Left lung (tissue), 10 donors: ENCODE data around the gene TMTC4. TPM values are rescaled to one million over a fixed set of nuclear protein-coding genes. Genes with fewer than 3 reads are reported as not detected.
"Not testable (repeated sequence)": the region's sequence is repeated elsewhere in the genome, so short reads cannot be mapped to it uniquely, and the experiment has no call there.

Experiments used
- ATAC-seq: fragments of 200-7000 bp; cut with Tn5 transposase; one replicate; pipeline ENCODE4 v1.9.1; 2020; ENCODE audit warnings: moderate library complexity
- DNase-seq, 4 donors: peaks; one replicate each; pipeline ENCODE4 v3.0.0-alpha.2; 2013 to 2020
- H3K27ac ChIP-seq, 2 donors: fragments of 200-600 bp; sonication (generic) in 1 of 2; one replicate each; pipeline versions ENCODE4 v1.5.0 to v1.8.0; 2020 to 2021
- H3K27me3 ChIP-seq, 2 donors: fragments of 200-600 bp; sonication (generic) in 1 of 2; one replicate each; pipeline versions ENCODE4 v1.5.0 to v1.8.0; 2020 to 2021
- H3K36me3 ChIP-seq, 2 donors: fragments of 200-600 bp; sonication (generic) in 1 of 2; one replicate each; pipeline versions ENCODE4 v1.5.0 to v1.8.0; 2020 to 2021
- H3K4me1 ChIP-seq, 2 donors: fragments of 200-600 bp; one replicate each; pipeline ENCODE4 v1.8.0; 2021
- H3K4me3 ChIP-seq, 2 donors: fragments of 200-600 bp; sonication (generic) in 1 of 2; one replicate each; pipeline versions ENCODE4 v1.5.0 to v1.8.0; 2020 to 2021; ENCODE audit warnings: mild to moderate bottlenecking in 1 of 2
- H3K9me3 ChIP-seq, 2 donors: fragments of 200-600 bp; sonication (generic) in 1 of 2; one replicate each; pipeline versions ENCODE4 v1.5.0 to v1.8.0; 2020 to 2021
- intact Hi-C, 2 donors: fragments of 100-400 bp; cut with DNase I; formaldehyde crosslinking; loops; one replicate each; pipeline versions ENCODE4 v1.11.2 to v1.14.2; 2022
- polyA plus RNA-seq, 6 donors: library from polyadenylated mRNA; unstranded; fragments of 120-200 nt; gene quantifications; one replicate each; pipeline ENCODE4 v1.2.1, GENCODE V29; 2013; ENCODE audit not compliant: insufficient read length in 6 of 6
- total RNA-seq, 2 donors: library from RNA; stranded (reverse); fragmentation: NEBNext Ultra II Directional; extraction: Animal tissue kit (Norgen Biotek cat#: 25700); gene quantifications; one replicate each; pipeline ENCODE4 v1.2.1, GENCODE V29; 2021
- TF ChIP-seq, protein P1 (sequence below), 2 donors: fragments of 200-600 bp; sonication (generic) in 1 of 2; IDR thresholded peaks; one replicate each; pipeline versions ENCODE4 v1.5.0 to v1.8.0; 2021; ENCODE audit warnings: antibody characterized with exemption in 2 of 2
- donor health status: DM: no; HTN: yes; CAD: no.
- donor health status: DM: no; HTN: no; CAD: no.

The TMTC4 gene
- total and polyA plus RNA-seq, 8 donors: 13.7 to 30.2 (median 25.1) TPM

DNA sequence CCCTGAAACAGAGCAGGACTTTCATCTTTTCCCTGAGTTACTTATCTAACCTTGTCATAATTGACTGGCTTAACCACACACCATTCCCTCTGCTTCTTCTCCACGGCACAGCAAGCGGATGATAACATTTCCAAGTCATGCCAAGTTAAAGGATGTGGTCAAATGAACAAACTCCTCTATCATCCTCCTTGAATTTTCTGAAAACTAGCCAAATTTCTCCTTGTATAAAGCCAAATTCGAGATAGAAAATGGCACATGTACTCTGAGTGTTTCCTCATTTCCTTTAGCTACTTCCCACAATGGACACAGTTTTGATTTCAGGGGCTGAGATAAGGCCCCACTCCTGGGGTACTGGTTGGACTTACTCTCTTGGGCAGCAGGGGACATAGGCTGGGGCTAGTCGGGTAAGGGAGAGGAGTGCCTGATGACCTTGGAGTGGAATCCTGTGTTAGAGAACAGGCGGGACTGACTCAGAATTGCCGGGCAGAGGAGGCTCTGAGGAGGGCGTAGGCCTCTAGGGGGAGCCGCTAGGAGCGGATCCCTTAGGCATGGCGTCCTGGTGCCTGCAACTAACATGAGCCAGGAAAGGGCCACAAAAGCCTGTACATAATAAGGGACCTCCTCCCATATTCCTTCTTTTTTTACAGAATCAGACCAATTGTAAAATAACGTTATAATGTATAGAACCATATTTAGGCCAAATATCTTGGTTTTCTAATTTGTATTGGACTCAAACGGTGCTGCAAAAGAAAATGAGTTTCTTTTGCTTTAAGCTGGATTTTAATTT lies 20.3 kb upstream of the TMTC4 start:
- Histone ChIP-seq H3K36me3 (no peaks in the 10 kb centered on the region), H3K9me3 (peaks cover 0 to 7% of the 10 kb centered on the region in 2 donors), H3K27me3 (no peaks in the 10 kb centered on the region), H3K4me1 (no peaks in the 10 kb centered on the region), H3K27ac (no peak overlapping the region), H3K4me3 (no peak overlapping the region)
- peak; percentile 86 for ATAC-seq
- intact Hi-C loops: no loop called here
- TF ChIP-seq, protein P1, sequence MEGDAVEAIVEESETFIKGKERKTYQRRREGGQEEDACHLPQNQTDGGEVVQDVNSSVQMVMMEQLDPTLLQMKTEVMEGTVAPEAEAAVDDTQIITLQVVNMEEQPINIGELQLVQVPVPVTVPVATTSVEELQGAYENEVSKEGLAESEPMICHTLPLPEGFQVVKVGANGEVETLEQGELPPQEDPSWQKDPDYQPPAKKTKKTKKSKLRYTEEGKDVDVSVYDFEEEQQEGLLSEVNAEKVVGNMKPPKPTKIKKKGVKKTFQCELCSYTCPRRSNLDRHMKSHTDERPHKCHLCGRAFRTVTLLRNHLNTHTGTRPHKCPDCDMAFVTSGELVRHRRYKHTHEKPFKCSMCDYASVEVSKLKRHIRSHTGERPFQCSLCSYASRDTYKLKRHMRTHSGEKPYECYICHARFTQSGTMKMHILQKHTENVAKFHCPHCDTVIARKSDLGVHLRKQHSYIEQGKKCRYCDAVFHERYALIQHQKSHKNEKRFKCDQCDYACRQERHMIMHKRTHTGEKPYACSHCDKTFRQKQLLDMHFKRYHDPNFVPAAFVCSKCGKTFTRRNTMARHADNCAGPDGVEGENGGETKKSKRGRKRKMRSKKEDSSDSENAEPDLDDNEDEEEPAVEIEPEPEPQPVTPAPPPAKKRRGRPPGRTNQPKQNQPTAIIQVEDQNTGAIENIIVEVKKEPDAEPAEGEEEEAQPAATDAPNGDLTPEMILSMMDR (IDR thresholded peaks at IDR 0.05): peak in 1 of 2 donors; percentile 24
- peak in 3 of 4 donors; percentile 17 to 74 (median 42) for DNase-seq

DNA sequence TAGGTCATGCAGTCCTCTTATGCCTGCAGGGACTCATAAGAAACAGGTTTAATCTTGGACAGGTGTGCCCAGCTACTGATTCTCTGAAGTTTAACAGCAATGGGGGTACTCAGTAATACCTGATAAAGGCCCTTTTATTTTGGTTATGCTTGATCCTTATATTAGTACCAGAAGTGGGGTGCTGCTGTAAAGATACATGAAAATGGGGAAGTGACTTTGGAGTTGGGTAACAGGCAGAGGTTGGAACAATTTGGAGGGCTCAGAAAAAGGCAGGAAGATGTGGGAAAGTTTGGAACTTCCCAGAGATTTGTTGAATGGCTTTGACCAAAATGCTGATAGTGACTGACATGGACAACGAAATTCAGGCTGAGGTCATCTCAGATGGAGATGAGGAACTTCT lies 14.6 kb upstream of the TMTC4 start:
- ATAC-seq: no peak
- no peak overlapping the region for H3K27ac ChIP-seq
- intact Hi-C loops: no loop called here
- no peaks in the 10 kb centered on the region for H3K27me3 ChIP-seq
- no peaks in the 10 kb centered on the region for H3K4me1 ChIP-seq
- no peak overlapping the region for H3K4me3 ChIP-seq
- TF ChIP-seq, protein P1 (IDR thresholded peaks at IDR 0.05): no peak
- peaks cover 0 to 20% of the 10 kb centered on the region in 2 donors for H3K9me3 ChIP-seq
- H3K36me3 ChIP-seq: no peaks in the 10 kb centered on the region
- DNase-seq: no peak

GRCh38 chr13:100680131-100680530 lies 5.5 kb upstream of the TMTC4 start:
- peaks cover 0 to 7% of the 10 kb centered on the region in 2 donors for H3K27me3 ChIP-seq
- intact Hi-C loops: no loop called here
- DNase-seq (no peak), ATAC-seq (no peak)
- TF ChIP-seq, protein P1 (IDR thresholded peaks at IDR 0.05): no peak
- H3K27ac ChIP-seq: no peak overlapping the region
- no peaks in the 10 kb centered on the region for H3K36me3 ChIP-seq
- H3K9me3 ChIP-seq: no peaks in the 10 kb centered on the region
- H3K4me3 ChIP-seq: no peak overlapping the region
- H3K4me1 ChIP-seq: peaks cover 0 to 4% of the 10 kb centered on the region in 2 donors

- intact Hi-C loops: not testable (repeated sequence)
Measured at GRCh38 chr13:100677128-100677527, 2.5 kb upstream of the TMTC4 start.

GRCh38 chr13:100675661-100676129 lies 1.1 kb upstream of the TMTC4 start:
- no peak overlapping the region for H3K27ac ChIP-seq
- ATAC-seq (no peak), DNase-seq (no peak)
- no peaks in the 10 kb centered on the region for H3K9me3 ChIP-seq
- peak overlapping the region; percentile 70 to 78 for H3K4me3 ChIP-seq
- H3K36me3 ChIP-seq: no peaks in the 10 kb centered on the region
- peaks cover 6 to 16% of the 10 kb centered on the region in 2 donors for H3K4me1 ChIP-seq
- peaks cover 0 to 15% of the 10 kb centered on the region in 2 donors for H3K27me3 ChIP-seq
- intact Hi-C loops: no loop called here
- TF ChIP-seq, protein P1 (IDR thresholded peaks at IDR 0.05): no peak

More at GRCh38 chr13:100677128-100677527, 2.5 kb upstream of the TMTC4 start:
- H3K27ac ChIP-seq, DNase-seq, H3K4me3 ChIP-seq, ATAC-seq, H3K9me3 ChIP-seq, H3K36me3 ChIP-seq: not testable (repeated sequence)
- Histone ChIP-seq H3K4me1 (peaks cover 6 to 16% of the 10 kb centered on the region in 2 donors), H3K27me3 (peaks cover 0 to 15% of the 10 kb centered on the region in 2 donors)
